HG03565 (cell line): ENCODE results near the gene TMEM63A.

ENCODE experiments used
- ATAC-seq: cut with Tn5 transposase; IDR thresholded peaks from one replicate; pipeline ENCODE4 v1.9.1; 2021; ENCODE audit warnings: mild to moderate bottlenecking, moderate library complexity; ENCODE audit not compliant: unreplicated experiment

TMEM63A gene

DNA sequence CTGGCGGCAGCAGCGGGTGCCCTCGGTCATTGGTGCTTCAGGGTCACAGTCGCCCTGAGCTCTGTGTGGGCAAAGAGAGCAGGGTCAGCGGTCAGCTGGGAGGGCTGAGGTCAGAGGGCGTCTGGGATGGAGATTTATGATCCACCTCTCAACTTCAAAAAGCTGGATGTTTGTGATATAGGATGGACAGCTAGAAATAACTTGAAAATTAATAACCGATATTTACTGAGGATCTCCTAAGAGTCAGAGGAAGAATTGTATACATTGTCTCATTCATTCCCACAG lies 4.8 kb upstream of the TMEM63A start:
- no peak for ATAC-seq

DNA sequence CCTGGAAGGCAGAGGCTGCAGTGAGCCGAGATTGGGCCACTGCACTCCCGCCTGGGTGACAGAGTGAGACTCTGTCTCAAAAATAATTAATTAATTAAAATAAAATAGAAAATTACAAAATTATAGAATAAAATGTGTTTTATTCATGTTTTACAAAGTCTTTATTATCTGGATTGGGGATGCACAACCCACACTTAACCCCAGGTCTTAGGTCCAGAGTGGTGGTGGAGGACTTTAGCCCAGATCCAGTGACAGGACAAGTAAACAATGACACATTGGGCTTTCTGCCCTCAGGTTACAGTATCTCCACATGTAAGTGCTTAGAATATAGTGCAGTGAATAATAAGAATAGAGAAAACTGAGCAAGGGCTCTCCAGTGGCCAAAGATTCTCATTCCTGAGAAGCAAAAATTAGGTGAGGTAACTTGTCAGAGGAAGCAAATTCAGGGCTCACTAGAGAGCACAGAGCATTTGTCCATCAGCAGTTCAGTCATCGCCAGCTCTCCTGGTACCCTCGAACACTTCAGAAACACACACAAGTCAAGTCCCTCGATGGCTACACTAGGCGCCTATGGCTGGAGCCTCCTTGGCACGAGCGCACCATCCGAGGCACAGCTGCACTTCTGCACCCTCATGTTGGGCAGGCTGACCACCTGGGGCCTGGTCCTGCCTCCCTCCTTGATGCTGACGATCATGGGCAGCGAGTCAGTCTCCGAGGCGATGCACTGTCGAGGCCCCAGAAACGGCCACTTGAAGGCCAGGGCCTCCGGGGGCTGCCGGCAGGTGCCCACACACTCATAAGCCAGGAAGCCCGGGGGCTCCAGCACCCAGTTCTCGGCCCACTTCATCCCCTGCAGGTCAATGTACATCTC lies 4.2 kb upstream of the TMEM63A start:
- no peak for ATAC-seq

DNA sequence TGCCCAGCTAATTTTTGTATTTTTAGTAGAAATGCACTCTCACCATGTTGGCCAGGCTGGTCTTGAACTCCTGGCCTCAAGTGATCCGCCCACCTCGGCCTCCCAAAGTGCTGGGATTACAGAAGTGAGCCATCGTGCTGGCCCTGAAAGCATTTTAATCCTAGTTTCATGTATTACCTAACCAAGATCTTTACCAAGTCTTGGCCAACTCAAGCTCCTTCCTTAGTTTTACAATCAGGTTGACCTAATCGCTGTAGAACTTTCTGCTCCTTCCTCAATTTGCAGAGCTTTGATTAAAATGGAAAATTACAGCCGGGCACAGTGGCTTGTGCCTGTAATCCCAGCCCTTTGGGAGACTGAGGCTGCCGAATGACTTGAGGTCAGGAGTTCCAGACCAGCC lies 3.2 kb upstream of the TMEM63A start:
- no peak for ATAC-seq

DNA sequence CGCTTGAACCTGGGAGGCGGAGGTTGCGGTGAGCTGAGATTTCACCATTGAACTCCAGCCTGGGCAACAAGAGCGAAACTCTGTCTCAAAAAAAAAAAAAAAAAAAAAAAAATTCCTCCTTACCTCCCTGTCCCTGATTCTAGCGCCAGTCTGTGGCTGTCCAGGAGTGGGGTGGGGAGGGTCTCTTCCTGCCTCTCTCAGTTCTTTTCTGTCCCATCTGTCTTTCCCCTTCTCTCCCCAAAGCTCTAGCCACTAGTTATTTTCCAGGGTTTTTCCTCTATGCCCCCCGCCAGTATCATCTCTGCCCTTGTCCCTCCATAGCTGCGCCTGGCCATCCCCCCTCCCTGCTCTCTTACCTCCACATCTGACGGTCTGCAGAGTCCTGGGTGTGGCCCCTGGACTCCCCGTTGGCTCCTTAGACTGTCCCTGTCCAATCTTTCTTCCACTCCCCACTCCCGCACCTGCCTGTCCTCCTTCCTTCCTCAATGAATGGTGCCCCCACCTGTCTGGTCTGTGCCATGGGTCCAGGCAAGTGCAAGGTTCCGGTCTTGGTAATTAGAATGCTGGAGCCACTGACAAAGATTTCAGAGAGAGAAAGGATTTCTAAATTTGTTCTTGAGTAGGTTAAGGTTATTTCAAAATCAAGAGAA lies 1.6 kb upstream of the TMEM63A start:
- ATAC-seq, result no peak

DNA sequence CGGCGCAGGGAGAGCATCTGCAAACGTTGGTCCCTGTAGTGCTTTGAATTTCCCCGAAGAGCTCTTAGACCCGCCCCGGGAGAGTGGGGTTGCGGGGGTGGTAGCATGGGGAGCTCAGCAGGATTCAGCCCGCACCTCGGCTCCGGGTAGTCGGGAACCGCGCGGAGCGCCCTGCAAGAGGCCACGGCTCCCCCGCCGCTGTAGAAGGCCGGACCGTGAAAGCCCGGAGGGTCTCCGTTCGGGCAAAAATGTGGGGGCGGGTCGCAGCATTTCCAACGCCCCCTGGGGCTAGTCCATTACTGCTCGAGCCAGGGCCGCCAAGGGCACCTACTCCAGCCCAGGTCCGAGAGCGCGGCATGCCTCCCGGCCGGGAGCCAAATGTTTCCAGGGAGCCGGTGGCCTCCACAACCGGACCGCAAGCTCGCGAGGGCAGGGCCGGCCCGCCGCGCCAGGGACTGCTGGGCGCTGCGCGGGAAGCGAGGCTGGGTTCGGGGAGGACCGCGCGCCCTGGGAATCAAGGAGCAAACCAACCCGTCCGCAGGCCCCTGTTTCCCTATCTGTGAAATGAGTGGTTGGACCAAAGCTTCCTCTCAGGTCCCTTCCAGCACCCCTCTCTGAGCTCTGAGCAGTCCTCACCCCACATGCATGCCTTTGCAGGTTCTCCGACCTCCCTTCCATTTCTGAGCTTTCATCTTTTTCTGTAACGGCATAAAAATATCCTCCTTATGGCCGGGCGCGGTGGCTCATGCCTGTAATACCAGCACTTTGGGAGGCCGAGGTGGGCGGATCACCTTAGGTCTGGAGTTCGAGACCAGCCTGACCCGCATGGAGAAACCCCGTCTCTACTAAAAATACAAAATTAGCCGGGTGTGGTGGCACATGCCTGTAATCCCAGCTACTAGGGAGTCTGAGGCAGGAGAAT lies 775 bp upstream of the TMEM63A start:
- ATAC-seq, result peak; percentile 3

DNA sequence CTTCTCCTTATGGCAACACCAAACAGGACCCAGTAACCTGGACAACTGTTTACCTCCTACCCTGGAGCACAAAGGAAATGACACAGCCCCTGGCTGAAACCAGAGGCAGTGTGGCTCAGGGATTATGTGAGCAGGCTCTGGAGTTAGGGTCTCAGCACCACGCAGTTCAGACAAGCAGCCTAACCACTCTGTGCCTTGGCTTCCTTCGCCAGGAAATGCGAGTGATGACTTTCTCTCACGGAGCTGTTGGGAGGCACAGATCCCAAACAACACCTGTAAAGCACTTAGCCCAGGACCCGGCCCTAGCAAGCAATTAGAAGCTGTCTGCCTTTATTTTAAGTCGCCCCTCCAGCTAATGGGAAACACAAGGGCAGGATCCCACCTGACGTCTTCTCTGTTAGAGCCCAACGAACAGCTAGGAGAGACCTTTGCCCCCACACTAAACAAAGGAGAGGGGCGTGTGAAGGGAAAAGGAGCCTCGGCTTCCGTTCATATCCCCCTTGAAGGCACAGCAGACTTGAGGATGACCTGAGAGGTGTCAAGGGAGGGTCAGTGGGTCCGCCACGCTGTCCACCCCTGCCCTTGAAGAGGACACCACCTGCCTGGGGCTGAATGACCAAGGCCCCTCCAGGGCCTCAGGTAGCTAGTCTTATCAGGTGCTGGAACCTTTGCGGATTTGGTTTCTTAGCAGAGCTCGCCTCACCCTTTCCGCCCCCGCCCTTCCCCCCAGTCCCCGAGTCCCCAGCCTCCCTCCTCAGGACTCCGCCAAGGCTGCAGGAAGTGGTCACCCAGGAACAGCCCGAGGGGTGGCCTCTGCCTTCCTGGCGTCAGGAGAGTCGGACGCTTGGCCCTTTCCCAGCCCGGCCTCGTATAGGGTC lies 860 bp downstream of the TMEM63A start:
- ATAC-seq, result no peak

DNA sequence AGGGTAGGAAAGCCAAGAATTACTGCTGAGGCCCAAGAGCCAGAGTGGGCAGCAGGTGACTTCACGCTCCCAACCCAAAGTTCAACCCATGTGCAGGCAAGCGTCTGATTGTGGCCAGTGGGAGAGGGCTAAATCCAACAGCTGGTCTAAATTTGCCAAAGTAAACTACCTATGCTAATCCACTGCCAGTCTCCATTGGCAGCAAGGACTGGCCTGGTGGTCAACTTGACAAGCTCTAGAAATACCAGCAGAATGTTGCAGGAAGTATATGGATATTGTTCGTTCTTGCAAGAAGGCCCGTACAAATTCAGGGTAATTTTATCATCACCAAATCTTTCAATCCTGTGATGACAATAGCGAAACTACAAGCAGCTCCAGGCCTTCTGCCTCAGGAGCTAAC lies 1.5 kb downstream of the TMEM63A start:
- ATAC-seq, result no peak

DNA sequence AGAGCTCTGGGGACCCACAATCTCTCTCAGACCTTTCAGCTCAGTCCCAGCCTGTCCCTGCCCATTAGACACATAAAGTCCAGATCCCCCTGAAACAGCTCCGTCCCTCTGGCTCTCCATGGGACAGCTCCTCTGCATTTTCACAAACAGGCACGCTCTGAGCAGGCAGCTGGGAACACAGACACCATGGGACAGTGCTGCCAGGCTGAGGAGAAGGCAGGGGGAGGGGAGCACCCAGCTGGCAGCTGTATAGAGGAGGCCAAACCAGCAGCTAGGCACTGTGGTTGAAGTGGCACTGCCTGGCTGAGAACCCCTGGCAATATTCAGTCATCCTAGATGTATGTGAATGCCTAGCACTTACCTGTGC lies 2.0 kb downstream of the TMEM63A start:
- no peak for ATAC-seq

DNA sequence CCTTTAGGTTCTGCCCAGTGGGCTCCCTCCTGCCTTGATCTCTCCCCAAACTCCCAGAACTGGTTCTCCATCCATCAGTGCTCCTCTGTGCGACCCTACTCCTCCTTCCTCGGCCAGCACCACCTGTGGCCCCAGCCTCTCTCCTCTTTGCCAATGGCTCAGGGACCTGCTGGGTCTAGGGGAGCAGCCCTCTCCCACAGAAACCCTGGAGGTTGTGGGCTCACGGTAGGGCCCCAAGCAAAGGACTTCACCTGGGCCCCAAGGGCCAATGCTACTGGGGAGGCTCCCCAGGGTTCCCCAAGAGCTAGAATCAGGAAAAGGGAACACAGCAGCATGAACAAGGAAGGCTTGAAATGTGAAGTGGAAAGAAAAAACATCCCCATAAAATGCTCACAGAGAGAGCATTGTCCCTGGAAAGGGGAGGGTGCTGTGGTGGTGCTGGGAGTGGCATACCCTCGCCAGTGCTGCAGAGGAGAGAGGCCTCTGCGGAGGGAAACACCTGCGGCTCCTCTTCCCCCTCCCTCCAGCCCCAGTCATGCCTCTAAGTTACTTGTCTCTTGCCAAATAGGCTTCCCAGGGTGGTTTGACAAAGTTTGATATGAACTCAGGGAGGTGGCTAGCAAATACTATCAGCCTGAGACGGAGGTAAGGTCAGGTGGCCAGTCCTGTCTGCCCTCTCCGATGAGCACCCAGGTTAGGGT lies 2.5 kb downstream of the TMEM63A start:
- no peak for ATAC-seq

DNA sequence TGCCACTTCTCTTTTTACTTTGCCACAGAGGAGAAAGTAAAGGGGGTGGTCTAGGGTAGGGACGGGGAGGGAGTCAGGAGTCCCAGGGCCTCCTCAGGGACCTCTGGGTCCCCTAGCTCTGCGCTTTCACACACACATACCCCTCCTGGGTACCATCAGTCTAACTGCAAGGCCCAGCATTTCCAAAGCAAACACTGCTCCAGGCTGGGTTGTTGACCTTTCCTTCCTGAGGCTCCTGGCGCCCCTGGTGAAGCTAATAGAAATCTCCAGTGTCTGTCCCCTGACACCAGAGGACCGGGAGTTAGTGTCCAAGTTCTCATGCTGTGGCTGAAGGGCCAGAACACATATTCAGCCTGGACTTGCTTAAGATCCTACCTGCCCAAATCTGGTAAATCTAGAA lies 3.9 kb downstream of the TMEM63A start:
- ATAC-seq, result no peak

DNA sequence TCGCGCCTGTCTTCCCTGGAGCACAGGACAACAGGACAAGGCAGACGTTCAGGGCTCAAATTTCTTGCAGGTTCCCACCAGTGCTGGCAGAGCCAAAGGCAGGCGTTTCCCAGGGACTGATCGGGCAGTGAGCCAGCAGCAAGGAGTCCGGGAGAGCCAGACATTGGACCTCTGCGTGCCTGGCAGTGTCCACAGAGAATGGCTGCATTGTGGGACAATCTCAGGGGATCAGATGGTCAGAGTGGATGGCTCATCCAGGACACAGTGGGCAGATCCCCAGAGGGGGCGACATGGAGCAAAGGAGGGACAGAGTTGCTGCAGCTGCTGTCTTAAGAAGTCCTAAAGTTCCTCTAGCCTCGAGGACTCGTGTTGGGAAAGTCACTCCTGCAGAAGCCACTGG lies 4.6 kb downstream of the TMEM63A start:
- no peak for ATAC-seq

DNA sequence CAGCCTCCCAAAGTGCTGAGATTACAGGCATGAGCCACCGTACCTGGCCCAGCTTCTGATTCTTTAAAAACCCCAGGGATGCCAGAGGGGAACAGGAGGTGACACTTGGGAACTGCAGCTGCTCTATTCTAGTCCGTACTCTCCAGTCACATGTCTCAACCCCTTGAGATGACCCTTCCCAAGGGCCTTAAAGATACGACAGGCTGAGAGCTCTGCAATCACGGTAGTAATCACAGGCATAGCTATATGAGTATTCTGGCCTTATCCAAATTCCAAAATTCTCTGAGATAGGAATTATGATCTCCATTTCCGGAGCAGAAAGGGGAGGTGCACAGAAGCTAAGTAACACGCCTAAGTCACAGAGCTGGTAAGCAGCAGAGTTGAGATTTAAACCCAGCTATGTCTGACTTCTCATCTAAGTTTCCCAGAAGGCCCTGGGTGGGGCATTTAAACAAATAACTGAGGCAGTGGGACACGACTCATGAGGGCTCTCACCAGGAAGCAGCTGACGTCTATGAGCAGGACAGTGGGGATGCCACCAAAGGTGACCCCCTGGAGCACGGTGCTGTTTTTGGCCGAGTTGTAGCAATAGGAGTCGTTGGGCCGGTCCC lies 5.2 kb downstream of the TMEM63A start:
- ATAC-seq, result no peak

DNA sequence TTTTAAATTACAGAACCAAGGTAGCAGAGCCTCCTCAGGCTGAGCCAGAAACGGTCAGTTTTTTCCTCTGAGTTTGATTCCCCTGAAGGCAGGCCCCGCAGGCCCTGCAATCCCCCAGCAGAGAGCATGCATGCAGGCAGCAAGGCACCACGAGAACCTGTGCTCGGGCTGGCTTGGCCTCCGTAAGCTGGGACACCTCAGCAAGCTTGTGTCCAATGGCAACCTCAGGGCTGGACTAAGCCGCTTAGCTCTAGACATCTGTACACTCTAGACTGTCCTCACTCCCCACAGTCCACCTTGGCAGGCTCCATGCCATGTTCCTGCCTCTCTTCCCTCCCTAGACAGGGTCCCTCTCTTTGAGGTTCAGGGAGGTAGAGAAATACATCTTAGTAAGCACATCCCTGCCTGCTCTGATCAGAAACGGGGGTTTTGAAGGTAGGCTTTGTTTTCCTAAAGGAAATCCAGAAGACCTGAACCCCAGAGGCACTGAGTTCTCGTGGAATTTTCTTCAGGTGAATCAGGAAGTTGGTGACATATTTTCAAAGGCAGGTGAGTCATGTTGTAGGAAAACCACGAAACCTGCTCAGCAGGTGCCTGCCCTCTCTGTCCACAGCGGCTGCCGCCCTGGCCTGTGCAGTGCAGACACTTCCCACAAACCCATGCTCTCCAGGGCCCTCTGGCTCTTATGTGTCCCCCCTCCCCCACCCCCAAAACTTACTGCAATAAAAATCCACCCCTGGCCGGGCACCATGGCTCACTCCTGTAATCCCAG lies 7.0 kb downstream of the TMEM63A start:
- no peak for ATAC-seq

DNA sequence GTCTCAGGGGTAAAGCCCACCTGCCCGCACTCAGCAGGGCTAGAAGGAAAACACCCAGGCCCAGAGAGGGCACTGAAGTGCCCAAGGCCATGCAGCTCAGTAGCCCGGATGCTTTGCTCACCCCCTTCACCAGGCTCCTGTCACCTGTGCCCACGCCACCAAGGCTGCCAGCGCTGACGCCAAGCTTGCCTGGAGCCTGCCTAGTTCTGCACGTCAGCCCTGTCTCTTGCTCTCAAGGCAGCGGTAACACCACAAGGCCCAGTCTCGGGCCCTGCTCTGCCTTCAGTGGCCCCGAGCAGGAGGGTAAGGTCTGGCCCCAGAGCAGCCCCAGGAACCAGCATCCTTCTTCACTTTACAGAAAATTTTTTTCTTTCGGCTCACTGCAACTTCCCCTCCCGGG lies 7.7 kb downstream of the TMEM63A start:
- ATAC-seq, result no peak

DNA sequence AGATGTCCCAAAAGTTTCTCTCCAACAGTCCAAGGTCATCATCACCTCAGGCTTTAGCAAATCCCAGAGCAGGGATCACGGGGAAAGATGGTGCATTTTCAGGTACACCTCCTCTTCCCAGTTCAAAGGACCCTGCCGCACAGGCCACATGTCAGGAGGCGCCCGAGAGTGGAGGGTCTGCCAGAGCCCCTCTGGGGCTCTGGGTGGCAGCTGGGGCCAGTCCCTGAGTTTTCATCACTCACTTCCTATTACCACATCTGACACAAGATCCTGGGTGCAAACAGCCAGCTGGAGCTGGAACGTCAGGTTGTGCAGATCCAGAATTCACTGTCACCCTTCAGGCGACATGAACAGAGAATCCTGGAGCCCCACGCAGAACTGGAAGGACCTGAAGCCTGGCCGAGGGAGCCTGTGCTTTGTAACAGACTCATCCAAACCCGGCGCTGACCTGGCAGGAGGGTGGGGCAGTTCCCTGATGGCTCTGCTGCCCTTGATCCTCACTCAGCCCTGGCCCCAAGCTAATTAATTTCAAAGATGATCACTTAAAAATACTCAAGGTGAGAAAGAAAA lies 8.8 kb downstream of the TMEM63A start:
- ATAC-seq, result no peak

DNA sequence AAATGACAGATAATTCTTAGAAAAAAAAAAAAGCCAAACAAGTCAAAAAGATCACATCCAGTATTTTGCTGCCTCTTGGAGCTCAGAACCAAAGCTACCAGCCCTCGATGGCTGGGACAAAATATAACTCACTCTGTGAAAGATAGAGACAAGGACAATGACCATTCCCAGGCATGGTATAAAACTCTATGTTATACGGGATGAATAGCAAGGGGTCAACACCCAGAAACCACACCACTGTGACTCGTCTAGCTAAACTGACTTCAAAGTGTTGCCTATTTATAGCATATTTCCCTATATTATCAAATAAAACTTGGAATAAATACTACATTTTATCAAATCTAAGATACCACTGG lies 10.1 kb downstream of the TMEM63A start:
- no peak for ATAC-seq

DNA sequence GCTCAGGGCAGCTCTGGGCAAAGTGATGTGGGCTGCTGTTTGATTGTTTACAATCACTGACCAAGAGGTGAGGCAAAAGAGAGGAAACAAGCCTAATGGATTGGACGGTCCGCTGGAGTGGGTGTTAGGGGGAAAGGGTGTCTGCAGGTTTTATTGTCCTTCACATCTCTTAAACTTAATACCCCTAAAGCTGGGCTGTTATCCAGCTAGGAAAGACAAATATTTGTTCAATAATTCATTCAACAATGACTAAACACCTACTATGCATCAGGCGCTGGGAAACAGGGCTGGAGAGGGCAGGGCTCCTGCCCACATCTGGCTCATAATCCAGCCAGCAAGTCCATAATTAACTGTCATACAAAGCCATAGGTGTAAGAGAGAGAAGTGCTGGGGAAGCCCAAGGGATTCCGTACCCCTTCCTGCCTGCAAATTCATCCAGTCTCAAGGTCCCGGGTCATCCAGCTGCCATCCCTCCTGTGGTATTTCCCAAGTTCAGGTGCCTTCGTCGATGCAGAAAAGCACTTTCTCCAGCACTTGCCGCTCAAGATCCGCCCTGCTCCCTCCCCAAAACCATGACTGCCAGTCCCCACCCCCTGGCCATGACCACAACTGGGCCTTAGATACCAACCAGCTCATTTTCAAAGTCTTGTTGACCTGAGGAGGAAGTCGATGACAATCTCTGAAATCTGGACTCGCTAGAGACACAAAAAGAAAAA lies 10.7 kb downstream of the TMEM63A start:
- no peak for ATAC-seq

DNA sequence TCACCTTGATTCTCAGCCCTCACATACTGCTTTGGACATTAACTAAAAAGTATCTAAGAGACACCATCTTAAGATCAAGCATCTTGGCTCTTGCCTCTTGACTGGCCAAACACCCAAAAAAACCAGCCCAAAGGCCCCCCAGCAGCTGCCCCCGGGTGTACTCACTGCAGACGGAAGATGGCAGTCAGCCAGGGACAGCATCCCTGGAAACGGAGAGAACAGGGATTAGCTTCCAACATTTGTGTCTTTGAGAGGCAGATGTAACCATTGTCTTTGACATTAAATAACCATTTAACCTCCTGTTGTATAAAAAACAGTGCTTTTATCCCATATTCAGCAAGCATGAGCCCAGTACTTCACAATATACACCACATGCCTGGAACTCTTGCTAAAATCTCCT lies 11.3 kb downstream of the TMEM63A start:
- ATAC-seq, result no peak
